Central memory CD4-positive, alpha-beta T cell (primary cell): ENCODE measurements around the gene UNC13C.

Experiments
- DNase-seq: peaks from one replicate; pipeline ENCODE4 v3.0.0; 2022

Gene UNC13C

DNA sequence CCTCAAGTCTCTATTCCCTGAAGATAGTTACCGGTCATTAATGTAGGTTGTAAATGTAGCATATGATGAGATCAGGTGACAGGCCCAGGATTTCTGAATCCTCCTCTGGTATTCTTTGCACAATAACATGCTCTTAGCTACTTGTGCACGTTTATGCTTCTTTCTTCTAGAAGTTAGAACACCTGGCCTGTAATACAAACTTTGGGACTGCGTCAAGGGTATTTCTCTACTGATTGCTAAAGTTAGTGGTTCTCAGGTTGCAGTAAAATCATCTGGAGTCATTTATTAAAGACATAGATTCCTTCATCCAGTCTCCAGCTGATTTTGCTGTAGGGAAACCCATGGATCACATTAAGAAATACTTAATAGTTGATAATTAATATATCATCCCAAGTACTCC lies 48.0 kb downstream of the UNC13C start:
- DNase-seq: no peak

DNA sequence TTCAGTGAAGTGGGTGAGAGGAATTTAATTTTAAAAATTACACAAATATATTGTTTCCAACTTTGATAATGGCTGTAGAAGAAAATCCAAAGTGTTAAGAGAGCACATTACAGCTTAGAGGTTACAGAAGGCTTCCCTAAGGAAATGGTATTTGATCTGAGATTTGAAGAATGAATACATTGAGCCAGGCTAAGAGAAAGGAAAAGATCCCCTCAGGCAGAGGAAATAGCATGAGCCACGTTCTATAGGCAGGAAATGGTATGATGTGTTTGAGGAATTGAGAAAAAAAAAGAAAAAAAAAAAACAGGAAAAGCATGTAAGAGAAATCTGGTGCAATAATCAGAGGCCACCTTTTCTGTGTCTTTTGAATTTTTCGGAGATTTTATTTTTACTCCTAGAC lies 48.6 kb downstream of the UNC13C start:
- DNase-seq: no peak

DNA sequence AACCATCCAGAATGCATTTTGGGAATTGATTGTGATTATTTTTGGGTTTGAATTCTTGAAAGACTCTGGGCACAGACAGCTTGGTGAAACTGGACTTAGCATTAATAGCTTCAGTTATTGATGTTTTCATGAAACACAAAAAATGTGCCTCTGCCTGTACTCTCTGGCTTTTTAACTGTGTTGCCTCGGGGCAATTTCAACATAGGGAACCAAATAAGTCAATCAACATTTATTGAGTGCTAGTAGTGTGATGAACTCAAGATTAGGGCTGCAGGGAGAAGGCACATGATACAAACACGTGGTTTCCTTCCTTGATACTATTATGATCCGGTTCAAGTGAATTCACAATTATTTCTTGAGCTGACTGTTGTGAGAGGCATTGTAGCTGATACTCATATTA lies 50.8 kb downstream of the UNC13C start:
- no peak for DNase-seq

DNA sequence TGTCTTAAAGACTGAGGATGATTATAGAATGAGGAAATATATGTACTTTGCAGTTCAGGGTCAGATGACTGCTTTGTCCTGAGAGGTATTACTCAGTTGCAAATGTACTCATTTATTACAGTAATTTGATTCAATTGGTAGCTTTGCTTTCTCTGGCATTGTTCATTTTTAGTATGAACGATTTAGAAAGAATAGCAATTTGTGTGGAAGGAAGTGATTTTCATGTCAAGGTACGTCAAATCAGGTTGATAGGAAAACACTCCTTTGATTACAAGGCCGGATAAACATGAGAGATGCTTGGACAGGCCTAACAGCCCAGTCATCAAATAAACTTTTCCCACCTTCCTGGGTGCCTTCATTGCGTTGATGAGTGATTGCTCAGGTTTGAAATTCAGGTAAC lies 53.8 kb downstream of the UNC13C start:
- no peak for DNase-seq

DNA sequence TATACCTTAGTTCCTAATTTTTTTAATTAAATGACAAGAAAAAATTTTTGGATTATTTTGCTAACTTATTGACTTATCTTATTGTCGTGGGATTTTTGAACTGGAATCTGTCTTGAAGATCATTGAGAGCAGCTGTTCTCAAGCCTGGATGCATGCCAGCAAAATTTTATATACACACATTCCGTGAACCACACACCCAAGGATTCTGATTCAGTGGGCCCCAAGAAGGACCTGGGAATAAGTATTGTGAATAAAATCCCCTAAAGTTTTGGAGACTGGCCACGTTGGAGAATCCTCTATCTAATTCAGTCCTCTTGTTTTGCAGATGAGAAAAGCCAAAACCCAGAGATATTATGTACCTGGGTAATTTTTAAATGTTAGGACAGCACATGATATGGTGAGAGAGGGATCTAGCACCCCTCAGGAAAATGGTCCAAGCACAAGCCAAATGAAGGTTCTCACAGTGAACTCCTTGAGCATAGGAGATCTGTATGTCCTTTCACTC lies 55.2 kb downstream of the UNC13C start:
- DNase-seq: no peak

DNA sequence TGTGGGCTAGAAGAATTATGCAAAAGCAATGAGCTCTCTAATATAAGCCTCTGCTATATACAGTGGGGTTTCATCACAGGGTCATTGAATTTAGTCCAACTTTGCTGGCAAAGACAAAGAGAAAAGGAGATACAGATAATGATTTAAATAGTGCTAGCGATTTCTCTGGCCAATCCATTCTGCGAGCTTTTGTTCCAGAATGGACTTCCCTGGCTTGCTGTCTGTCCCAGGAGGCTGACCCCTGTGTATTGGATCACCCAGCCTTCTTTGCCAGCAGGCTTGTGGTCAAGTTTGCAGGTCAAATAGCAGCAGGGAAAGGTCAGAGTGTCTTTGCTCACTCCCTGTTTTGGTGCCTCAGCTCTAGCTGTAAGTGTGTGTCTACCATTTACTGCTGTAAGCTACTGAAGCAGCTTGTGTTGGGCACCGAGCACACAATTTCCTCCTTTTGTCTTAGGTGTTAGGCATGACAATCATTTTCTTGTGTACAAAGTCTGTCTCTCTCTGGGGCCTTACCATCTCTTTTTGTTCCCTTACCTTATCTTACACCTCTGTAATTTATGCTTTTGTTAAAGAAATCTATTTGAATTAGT lies 55.7 kb downstream of the UNC13C start:
- no peak for DNase-seq

DNA sequence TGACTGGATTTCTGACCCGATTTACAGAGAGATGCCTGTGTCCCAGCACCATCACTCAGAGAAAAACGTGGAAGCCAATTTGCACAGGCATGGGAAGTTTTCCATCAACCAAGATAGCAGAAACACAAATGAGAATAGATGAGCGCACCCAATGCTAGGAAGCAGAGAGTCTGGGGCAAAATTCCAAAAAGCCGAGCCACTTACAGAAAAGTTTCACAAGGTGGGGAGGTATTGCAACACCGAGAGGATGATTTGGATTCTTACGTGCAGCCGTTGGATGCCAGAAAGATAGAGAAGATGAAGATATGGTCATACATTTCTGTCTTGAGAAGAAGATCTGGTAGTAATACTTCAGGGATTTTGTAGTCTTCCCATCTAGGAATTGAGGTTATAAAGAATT lies 57.4 kb downstream of the UNC13C start:
- no peak for DNase-seq

DNA sequence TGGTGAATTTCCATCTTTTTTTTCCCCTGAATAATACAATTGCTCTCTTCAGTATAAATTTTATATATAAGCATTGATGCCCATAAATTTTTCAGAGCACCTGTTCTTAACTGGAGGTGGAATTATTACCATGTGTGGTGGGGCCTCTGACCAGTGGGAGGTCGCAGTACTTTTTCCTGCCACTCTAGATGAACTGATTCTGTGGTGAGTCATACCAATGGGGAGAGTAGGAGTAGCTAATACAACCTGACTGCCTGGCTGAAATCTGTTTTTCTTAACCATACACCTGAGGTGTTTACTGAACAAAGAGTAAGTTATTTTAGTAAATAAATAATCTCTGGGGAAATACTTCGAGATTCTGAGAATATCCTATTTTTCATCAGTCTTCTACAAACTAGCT lies 67.2 kb downstream of the UNC13C start:
- DNase-seq: no peak

DNA sequence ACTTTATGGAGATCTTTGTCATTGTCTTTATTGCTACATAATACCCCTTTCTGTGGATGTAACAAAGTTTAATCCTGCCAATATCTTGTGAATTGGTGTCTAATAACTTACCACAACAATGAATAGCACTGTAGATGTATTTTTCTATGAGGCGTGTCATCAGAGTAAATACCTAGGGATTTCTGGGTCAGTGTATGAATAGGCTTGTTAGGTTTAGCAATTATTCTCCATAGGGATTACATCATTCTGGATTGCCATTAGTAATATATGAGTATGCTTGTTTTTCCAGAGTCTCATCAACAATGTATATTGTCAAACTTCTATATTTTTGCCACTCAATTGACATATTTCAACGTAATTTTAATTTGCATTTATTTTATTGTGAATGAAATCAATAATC lies 67.9 kb downstream of the UNC13C start:
- no peak for DNase-seq

DNA sequence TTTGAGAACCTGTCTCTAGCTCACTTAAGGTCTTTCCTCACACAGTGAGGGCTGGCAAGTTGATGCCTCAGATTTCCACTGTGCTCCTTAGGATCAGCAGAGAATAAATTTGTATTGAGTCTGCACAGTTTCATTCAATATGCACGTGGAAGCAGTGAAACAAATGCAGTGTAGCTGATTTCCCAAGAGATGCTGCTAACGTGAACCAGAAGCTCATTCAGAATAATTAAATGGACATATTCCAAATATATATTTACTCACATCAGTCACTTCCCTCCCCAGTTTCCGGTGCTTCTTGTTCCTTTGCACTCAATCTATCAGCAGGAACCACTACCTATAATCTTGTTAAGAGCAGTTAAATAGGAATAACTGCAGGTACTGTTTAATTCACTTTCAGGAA lies 86.1 kb downstream of the UNC13C start:
- DNase-seq: no peak

DNA sequence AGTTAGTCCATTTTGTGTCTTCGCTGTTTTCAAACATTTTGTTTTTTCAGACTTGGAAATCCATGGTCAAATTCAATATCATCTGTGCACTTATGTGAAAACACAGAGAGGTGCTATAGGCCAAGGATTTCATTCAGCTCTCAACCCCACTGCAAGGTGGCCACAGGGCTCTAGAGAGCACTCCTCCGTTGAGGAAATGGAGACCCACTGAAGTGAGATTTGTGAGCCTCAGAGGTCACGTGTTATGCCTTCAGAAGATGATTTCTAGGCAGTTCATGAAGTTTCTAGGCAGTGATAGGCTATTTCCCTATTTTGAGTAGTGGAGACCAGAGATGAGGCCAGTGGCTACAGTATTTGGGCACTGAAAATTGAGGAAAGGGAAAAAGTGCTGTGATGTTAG lies 88.2 kb downstream of the UNC13C start:
- DNase-seq: no peak

DNA sequence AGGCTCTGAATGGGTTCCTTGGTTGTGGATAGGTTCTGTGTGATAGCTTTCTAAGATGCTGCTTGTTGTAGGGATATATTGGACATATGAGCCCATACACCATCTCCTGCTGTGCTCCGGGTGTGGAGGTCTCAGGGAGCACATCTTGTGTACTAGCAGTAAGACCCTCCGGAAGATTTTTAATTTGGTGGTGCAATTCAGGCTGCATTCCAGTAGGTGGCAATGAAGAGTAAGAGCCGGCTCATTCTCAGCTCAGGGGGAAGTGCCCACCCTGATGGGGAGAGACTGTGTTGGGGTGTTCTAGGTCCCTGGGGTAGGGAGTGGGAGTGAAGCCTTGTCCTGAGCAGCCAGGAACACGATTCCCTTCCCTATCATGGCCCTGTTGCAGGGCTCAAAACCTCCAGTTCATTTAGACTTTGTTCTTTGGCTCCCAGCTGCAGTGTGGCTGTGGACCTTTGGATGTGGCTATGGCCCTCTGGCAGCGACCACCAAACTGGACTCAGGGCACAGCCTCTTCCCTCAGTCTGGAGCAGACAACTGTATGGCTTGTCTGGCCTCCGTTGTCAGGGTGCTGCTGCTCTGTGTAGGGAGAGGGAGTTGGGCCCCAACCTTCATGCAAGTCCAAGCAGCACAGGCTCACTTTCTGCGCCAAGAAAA lies 104.7 kb downstream of the UNC13C start:
- DNase-seq: no peak

DNA sequence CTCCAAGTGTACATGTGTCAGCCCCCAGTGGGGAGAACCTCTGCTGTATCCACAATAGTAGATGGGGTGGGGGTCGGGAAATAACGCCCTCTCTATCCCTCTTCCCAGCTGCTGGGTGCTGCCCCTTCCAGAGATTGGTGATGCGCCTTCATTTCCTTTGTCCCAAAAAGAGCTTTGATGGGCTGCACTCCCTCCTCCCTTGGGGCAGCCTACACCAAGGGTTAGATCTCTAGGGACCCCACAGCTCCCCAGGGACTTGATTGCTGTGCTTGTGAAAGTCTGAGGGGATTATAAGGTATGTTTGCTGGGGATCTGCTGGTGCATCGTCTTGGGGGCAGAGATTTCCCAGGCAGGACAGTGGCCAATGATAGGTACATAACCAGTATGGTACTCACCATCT lies 105.3 kb downstream of the UNC13C start:
- DNase-seq: no peak

DNA sequence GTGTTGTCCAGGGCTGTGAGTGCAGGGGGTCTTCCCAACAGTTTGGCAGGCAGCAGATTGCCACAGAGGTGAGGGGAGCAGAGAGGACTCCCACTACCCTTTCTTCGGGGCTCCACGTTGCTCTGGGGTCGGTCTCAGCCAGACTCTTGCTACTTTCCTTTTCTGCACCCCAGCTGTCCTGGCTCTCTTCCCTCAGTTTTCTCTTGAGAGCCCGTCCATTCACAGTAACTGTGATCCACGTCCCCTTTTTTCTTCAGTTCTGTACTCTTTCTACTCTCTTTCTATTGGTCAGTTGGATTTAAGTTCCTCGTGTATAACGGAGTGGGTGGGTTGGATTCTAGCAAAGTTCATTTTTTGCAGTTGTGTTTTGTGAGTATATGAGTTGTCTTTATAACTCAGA lies 105.8 kb downstream of the UNC13C start:
- no peak for DNase-seq

DNA sequence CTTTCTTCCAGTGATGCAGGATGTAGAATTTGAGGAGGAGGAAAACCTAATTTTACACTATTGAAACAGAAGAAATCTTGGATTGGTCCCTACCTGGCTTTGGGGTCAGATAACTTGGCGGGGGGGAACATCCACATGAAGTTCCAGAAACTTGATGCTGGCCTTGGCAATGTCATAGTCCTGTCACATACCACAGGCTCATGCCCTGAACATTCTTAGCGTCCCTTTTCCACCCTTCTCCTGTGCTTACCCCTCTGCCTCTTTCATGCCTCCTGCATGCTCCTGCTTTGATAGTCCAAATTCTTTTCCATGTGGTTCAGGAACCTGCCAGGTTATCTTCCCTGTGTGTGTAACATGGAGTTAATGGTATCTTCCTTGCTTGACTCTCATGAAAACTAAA lies 110.6 kb downstream of the UNC13C start:
- no peak for DNase-seq

DNA sequence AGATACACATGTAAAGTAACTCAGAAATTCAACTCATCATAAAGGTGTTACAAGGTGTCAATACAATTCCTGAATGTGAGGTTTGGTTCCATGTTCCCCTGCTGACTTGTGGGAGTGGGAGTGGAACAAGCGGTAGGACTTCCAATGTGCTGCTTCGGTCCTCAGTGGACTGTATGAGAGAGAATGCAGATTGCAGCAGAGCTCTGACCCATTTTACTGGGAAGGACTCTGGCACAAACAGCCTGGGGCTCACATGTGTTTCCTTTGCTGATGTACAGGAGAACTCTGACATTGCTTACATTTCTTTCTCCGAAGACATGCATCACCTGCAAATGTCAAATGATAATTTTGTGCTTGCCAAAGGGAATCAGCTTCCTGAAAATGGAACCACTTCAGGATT lies 111.5 kb downstream of the UNC13C start:
- no peak for DNase-seq

DNA sequence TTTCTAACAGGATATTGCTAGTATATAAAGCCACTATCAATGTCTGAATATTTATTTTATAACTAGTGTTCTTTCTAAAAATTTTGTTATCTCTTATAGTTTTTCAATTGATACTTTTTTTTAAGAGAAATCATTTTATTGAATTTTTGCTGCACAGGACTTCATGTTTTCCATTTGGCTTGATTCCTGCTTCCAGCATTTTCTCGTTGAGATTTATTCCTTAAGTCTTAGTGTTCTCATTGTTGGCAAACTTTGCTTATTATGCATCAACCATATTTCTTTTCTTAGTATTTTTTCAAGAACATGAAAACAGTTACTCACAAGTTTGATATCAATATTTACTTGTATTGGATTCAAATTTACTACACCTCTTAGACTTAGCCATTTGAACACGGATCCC lies 113.4 kb downstream of the UNC13C start:
- no peak for DNase-seq

DNA sequence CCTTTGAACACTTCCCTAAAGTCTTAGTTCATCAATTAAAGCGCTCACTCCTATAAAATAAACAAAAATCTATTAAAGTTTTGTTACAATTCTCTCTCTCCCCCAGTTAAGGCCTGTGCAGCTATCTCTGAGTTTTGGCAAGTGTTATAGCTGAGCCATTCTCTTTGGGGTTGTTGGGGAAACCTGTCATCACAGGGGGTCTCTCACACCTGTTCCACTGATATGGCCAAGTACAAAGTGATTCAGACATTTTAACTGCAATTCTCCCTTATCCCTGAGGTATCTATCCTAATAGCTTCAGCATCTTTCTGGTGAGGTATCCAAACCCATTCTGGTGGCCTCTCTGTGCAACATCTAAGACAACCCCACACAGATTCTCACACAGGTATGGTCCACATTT lies 116.4 kb downstream of the UNC13C start:
- DNase-seq: no peak

DNA sequence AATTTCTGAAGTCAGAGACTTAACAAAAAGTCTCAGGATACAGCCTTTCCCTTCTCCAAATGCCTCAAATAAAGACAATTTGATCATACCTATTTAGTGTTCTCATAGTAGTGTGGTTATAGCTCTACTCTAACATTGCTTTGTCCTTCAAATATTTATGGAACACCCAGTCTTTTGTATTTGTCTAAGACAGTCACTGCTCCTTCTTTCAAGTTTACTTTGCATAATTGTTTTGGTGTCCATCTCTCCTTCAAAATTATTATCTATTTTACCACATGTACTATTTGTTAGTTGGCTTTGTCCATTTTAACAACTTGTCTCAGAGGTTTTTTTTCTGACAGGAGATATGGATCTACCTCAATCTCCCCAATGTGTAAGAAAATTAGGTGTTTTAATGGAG lies 118.8 kb downstream of the UNC13C start:
- DNase-seq: no peak

DNA sequence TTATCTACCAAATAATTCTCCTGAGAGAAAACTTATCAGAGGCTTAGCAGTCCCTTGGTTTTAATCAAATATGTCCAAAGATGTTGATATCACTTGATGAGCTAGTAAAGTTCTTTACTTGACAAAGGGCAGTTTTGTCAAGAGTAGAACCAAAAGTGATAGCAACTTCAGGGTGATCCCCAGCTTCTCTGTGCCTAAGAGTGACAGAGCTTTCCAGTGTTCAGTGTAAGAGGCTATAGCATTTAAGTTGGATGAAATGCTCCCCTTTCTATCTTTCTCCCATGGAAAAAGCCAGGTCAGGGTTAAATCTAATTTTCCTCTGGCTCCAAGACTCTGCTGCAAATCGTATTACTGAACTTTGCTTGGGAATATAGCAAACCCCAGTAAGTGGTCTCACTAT lies 120.8 kb downstream of the UNC13C start:
- no peak for DNase-seq

DNA sequence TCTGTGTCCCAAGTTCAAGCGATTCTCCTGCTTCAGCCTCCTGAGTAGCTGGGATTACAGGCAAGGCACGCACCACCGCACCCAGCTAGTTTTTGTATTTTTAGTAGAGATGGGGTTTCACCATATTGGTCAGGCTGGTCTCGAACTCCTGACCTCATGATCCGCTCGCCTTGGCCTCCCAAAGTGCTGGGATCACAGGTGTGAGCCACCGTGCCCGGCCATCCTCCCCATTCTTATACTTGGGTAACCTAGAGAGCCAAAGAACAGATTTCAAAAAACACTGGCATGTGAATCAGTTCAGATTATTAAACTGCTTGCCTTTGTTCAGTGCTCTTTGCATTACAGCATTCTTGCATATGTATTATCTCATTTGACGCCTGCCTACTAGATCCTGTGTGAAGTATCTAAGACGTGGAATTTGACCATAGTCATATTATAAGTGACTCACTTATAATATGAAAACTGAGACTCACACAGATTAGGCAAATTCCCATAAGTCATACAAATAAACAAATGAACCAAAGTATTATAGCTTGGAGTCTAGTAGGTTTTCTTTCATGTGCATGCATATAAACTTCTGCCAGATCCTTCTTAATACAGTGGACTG lies 123.5 kb downstream of the UNC13C start:
- DNase-seq: no peak

DNA sequence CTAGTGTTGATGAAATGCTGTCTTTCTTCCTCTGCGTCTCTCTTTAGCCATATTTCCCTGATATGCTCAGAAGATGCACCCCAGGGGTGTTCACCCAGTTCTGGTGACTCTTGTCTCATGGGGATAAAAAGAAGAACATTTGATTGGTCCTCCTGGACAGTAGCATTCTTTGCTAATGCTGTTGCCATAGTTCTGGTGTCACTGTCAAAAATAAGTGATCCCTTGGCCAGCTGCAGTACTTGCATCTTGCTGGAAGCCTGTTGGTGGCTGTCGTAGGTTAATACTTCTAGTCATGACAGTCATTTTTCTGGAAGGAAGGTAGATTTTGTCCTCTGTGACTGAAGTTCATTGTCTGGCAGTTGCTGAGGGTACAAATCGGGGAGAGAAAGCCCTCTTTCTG lies 124.5 kb downstream of the UNC13C start:
- DNase-seq: no peak

DNA sequence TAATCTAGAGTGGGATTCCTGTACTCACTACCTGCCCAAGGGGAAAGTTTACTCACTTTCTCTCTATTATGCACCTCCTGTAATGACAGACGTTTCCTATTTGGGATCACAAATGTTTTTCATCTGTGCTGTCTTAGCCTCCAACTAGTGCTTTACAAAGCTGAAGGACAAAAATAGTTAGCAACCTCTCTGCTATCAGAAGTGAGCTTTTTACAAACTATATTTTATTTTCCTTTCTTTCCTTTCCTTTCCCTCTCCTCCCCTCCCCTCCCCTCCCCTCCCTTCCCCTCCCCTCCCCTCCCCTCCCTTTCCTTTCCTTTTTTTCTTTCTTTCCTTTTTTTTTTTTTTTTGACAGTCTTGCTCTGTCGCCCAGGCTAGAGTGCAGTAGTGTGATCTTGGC lies 130.8 kb downstream of the UNC13C start:
- DNase-seq: no peak

DNA sequence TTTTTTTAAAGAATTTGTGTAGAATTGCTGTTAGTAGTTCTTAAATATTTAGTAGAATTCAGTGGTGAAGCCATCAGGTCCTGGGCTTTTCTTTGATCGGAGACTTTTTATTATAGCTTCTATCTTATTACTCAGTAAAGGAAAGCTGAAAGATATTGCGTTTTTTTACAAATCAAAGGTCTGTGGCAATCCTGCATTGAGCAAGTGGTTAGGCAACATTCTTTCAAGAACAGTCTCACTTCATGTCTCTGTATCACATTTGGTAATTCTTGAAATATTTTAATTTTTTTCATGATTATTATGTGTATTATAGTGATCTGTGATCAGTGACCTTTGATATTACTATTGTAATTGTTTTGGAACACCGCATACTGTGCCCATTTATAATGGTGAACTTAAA lies 140.8 kb downstream of the UNC13C start:
- DNase-seq: no peak
